Measurements from ENCODE around the gene FREM3.

- TF ChIP-seq CTCF (IDR thresholded peaks at IDR 0.05) (no peak), POLR2A (IDR thresholded peaks at IDR 0.05) (no peak)
These were observed 42.4 kb upstream of the FREM3 start for GRCh38 chr4:143742834-143743233.
